ENCODE data around the gene GRIP2.
A peak's percentile ranks its signal among the peaks of the same experiment; 100 is the strongest.

GRIP2 gene

GRCh38 chr3:14463330-14464140, 76.6 kb downstream of the GRIP2 start:
- DNase-seq = no peak

- no peak for DNase-seq
Observed at GRCh38 chr3:14462738-14463137, 77.4 kb downstream of the GRIP2 start.

GRCh38 chr3:14461748-14462324, 78.3 kb downstream of the GRIP2 start:
- DNase-seq = peak in 1 of 2 donors; percentile 50

GRCh38 chr3:14461006-14461747, 79.0 kb downstream of the GRIP2 start:
- DNase-seq = no peak

GRCh38 chr3:14460342-14461005, 79.7 kb downstream of the GRIP2 start:
- no peak for DNase-seq

- no peak for DNase-seq
Observed at GRCh38 chr3:14459787-14460186, 80.4 kb downstream of the GRIP2 start.

- DNase-seq = no peak
Observed at GRCh38 chr3:14459384-14459783, 80.8 kb downstream of the GRIP2 start.

GRCh38 chr3:14458434-14459275, 81.5 kb downstream of the GRIP2 start:
- no peak for DNase-seq

- no peak for DNase-seq
Observed at GRCh38 chr3:14457999-14458398, 82.1 kb downstream of the GRIP2 start.

- no peak for DNase-seq
Observed at GRCh38 chr3:14457481-14457880, 82.7 kb downstream of the GRIP2 start.

GRCh38 chr3:14456794-14457193, 83.3 kb downstream of the GRIP2 start:
- no peak for DNase-seq

GRCh38 chr3:14455571-14456317, 84.4 kb downstream of the GRIP2 start:
- DNase-seq = no peak

GRCh38 chr3:14454639-14455310, 85.4 kb downstream of the GRIP2 start:
- DNase-seq = no peak

- no peak for DNase-seq
Observed at GRCh38 chr3:14453876-14454638, 86.1 kb downstream of the GRIP2 start.

- DNase-seq = no peak
Observed at GRCh38 chr3:14452740-14453710, 87.1 kb downstream of the GRIP2 start.

GRCh38 chr3:14451844-14452739, 88.0 kb downstream of the GRIP2 start:
- no peak for DNase-seq

GRCh38 chr3:14450922-14451606, 89.1 kb downstream of the GRIP2 start:
- no peak for DNase-seq

Data from bone marrow (tissue), 2 donors.